CD4-positive, alpha-beta T cell (primary cell): ENCODE results near the gene CTNNA2. TPM values are rescaled to one million over a fixed set of nuclear protein-coding genes. Genes with fewer than 3 reads are reported as not detected.

Experiments used
- ATAC-seq: fragments of 200-7000 bp; cut with Tn5 transposase; one replicate; pipeline ENCODE4 v1.10.0; 2022; ENCODE audit warnings: mild to moderate bottlenecking; ENCODE audit not compliant: poor library complexity
- CTCF ChIA-PET: fragments of 350-600 bp; sonication (Branson Sonifier 250); formaldehyde crosslinking; loops from one replicate; lab custom pipeline; 2021; ENCODE audit warnings: antibody characterized with exemption, inconsistent platforms; lab: Charles Lee
- POLR2A ChIA-PET: fragments of 350-600 bp; sonication (Branson Sonifier 250); formaldehyde crosslinking; loops from one replicate; lab custom pipeline; 2021; ENCODE audit warnings: antibody characterized with exemption, inconsistent platforms; lab: Charles Lee
- DNase-seq, 14 experiments: peaks; one replicate each; pipeline ENCODE4 v3.0.0-alpha.2; 2013 to 2020; ENCODE audit warnings: mixed read lengths in 2 of 14
- H3K27ac ChIP-seq, 2 donors: one replicate each; pipeline versions ENCODE4 v1.5.1 to v1.7.0; 2013; ENCODE audit warnings: low read length in 2 of 2, low read depth in 1 of 2, mild to moderate bottlenecking in 1 of 2
- H3K27me3 ChIP-seq, 2 experiments: 1 replicate in 1 of 2; 2 replicates in 1 of 2; pipeline versions ENCODE4 v1.6.1 to v1.7.0; 2013; ENCODE audit warnings: low read length in 2 of 2, control low read depth in 1 of 2, mild to moderate bottlenecking in 1 of 2, moderate library complexity in 1 of 2; ENCODE audit not compliant: insufficient read depth in 2 of 2, control insufficient read depth in 1 of 2
- H3K36me3 ChIP-seq: one replicate; pipeline ENCODE4 v1.6.1; 2013; ENCODE audit warnings: low read length, control low read depth; ENCODE audit not compliant: insufficient read depth
- H3K4me1 ChIP-seq: one replicate; pipeline ENCODE4 v1.6.1; 2013; ENCODE audit warnings: low read length, control low read depth; ENCODE audit not compliant: insufficient read depth
- H3K4me3 ChIP-seq: one replicate; pipeline ENCODE4 v1.5.1; 2013; ENCODE audit warnings: mild to moderate bottlenecking, low read length, moderate library complexity
- H3K9me3 ChIP-seq, 2 experiments: 1 replicate in 1 of 2; 2 replicates in 1 of 2; pipeline versions ENCODE4 v1.6.1 to v1.7.0; 2013; ENCODE audit warnings: low read length in 2 of 2, mild to moderate bottlenecking in 2 of 2, control low read depth in 1 of 2, moderate library complexity in 1 of 2; ENCODE audit not compliant: control insufficient read depth in 1 of 2, insufficient read depth in 1 of 2
- H3K27ac Mint-ChIP-seq: one replicate; pipeline ENCODE4 v1.8.0; 2020; ENCODE audit warnings: mixed read lengths
- H3K27me3 Mint-ChIP-seq: one replicate; pipeline ENCODE4 v1.8.0; 2021; ENCODE audit warnings: mixed read lengths
- H3K36me3 Mint-ChIP-seq: one replicate; pipeline ENCODE4 v1.8.0; 2021; ENCODE audit warnings: low read depth, mixed read lengths
- H3K4me1 Mint-ChIP-seq: one replicate; pipeline ENCODE4 v1.8.0; 2021; ENCODE audit warnings: low read depth, mixed read lengths
- H3K4me3 Mint-ChIP-seq: one replicate; pipeline ENCODE4 v1.8.0; 2020; ENCODE audit warnings: mild to moderate bottlenecking, mixed read lengths
- H3K9me3 Mint-ChIP-seq: one replicate; pipeline ENCODE4 v1.8.0; 2020; ENCODE audit warnings: mixed read lengths
- intact Hi-C, 2 experiments: fragments of 100-400 bp; cut with DNase I in 1 of 2; cut with micrococcal nuclease in 1 of 2; formaldehyde crosslinking; loops; one replicate each; pipeline versions ENCODE4 v1.15.1 to v1.9.0; 2023 to 2025; cut with DNase I, micrococcal nuclease
- total RNA-seq, 174 experiments: library from RNA in 2 of 174; stranded (reverse) in 2 of 174; gene quantifications; one replicate each; pipeline ENCODE4 v1.2.3 and lab custom pipeline; 2021 to 2026
- TF ChIP-seq, protein P1 (sequence below): fragments of 200-600 bp; IDR thresholded peaks from one replicate; pipeline ENCODE4 v1.8.0; 2022; ENCODE audit warnings: antibody characterized with exemption, mild to moderate bottlenecking

CTNNA2 gene
- total RNA-seq, 2 experiments from 2014 or later = not detected

DNA sequence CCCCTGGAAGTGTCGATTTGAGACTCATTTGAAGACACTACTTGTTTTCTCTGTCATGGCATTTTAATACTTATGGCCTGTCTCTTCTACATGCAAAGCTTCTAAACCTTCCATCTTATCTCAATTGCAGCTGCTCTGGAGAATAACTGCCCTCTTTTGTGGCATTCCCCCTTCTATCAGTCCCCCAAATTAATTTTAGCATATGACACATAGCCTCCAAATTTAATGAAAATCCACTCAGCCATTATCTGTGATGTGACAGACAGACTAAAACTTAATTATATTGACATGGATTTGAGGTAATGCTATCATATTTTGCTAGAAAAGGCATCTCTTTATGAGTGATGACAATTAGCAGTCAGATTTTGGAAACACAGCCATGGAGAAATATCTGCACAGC, 720.5 kb downstream of the CTNNA2 start:
- Histone ChIP-seq H3K4me1 (no peaks in the 10 kb centered on the region), H3K9me3 (no peaks in the 10 kb centered on the region), H3K36me3 (no peaks in the 10 kb centered on the region), H3K4me3 (no peak overlapping the region), H3K27ac (no peak overlapping the region), H3K27me3 (no peaks in the 10 kb centered on the region)
- H3K4me1 Mint-ChIP-seq = no peaks in the 10 kb centered on the region
- TF ChIP-seq, protein P1, sequence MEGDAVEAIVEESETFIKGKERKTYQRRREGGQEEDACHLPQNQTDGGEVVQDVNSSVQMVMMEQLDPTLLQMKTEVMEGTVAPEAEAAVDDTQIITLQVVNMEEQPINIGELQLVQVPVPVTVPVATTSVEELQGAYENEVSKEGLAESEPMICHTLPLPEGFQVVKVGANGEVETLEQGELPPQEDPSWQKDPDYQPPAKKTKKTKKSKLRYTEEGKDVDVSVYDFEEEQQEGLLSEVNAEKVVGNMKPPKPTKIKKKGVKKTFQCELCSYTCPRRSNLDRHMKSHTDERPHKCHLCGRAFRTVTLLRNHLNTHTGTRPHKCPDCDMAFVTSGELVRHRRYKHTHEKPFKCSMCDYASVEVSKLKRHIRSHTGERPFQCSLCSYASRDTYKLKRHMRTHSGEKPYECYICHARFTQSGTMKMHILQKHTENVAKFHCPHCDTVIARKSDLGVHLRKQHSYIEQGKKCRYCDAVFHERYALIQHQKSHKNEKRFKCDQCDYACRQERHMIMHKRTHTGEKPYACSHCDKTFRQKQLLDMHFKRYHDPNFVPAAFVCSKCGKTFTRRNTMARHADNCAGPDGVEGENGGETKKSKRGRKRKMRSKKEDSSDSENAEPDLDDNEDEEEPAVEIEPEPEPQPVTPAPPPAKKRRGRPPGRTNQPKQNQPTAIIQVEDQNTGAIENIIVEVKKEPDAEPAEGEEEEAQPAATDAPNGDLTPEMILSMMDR = no peak
- peaks cover 2% of the 10 kb centered on the region for H3K9me3 Mint-ChIP-seq
- ATAC-seq = no peak
- no peaks in the 10 kb centered on the region for H3K36me3 Mint-ChIP-seq
- no peaks in the 10 kb centered on the region for H3K27me3 Mint-ChIP-seq
- intact Hi-C loops = no loop called here
- ChIA-PET POLR2A (no interaction called here), CTCF (no interaction called here)
- no peak overlapping the region for H3K27ac Mint-ChIP-seq
- H3K4me3 Mint-ChIP-seq = no peak overlapping the region
- no peak for DNase-seq

DNA sequence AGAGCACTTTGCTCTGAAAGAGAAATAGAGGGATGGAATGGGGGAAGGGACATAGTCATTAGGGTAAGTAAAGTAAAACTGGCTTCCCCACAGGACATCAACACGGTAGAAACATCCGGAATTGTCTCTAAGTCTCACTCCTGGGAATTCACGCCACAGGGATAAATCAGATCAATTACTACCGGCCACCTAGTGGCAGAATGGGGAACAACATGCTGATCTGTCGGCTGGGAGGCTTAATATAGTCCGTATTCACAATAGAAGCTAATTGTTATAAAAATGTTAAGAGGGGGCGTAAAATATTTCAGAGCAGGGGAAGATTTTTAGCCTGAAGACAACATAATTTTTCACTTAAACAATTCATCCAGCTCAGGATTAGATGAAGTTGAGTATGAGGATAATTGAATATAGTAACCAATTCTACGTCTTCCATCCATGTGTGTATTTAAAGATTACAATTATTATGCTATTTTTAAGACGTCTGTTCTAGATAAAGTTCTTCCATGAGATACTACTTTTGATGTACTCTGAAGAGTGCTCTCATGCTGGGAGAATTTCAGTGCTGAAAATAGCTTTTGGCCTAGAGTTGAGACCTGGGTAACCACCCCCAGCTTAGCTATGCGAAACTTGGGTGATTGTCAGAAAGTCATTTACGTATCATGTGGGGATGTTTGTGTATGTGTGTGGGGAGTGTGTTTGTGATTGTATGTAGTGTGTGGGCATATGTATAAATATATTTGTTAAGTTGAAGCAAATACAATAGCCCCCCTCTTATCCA, 726.0 kb downstream of the CTNNA2 start:
- H3K4me1 ChIP-seq = no peaks in the 10 kb centered on the region
- H3K4me3 ChIP-seq = no peak overlapping the region
- no peaks in the 10 kb centered on the region for H3K27me3 ChIP-seq
- no peaks in the 10 kb centered on the region for H3K36me3 Mint-ChIP-seq
- H3K27me3 Mint-ChIP-seq = no peaks in the 10 kb centered on the region
- CTCF ChIA-PET = no interaction called here
- H3K27ac Mint-ChIP-seq = no peak overlapping the region
- TF ChIP-seq, protein P1 = peak; percentile 57
- H3K4me3 Mint-ChIP-seq = no peak overlapping the region
- POLR2A ChIA-PET = no interaction called here
- ATAC-seq (no peak), DNase-seq (peak in 1 of 14 experiments; percentile 16)
- no peak overlapping the region for H3K27ac ChIP-seq
- intact Hi-C loops = no loop called here
- no peaks in the 10 kb centered on the region for H3K9me3 Mint-ChIP-seq
- no peaks in the 10 kb centered on the region for H3K36me3 ChIP-seq
- H3K9me3 ChIP-seq = no peaks in the 10 kb centered on the region
- no peaks in the 10 kb centered on the region for H3K4me1 Mint-ChIP-seq

DNA sequence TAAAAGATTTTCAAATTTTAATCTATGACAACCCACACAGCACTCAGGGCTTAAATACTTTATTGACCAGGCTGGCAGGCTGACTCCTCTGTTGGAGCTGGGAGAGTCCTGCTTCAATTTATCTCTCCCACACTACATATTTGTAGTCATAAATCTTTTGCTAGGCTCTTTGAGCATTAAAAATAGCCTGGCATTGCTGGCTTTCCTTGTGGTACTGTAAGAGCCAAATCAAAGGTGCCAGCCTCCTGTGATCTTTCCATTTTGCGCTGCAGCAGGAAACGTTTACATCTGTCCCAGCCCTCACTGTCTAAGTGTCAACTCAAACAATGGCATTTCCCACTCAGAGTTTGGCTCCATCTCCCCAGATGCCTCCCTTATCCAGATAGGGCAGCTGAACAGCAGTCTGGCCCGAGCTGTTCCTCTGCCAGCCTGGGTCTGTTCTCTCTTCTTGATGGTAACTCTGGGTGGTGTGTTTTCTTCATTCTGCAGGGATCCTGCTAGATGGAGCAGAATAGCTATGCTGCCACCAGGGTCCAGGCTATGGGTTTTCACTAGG, 729.6 kb downstream of the CTNNA2 start:
- Histone ChIP-seq H3K27me3 (no peaks in the 10 kb centered on the region), H3K4me3 (no peak overlapping the region), H3K9me3 (no peaks in the 10 kb centered on the region), H3K36me3 (no peaks in the 10 kb centered on the region), H3K27ac (no peak overlapping the region), H3K4me1 (no peaks in the 10 kb centered on the region)
- Mint-ChIP-seq H3K4me3 (no peak overlapping the region), H3K27me3 (no peaks in the 10 kb centered on the region), H3K9me3 (no peaks in the 10 kb centered on the region), H3K27ac (no peak overlapping the region), H3K36me3 (no peaks in the 10 kb centered on the region), H3K4me1 (no peaks in the 10 kb centered on the region)
- ATAC-seq = no peak
- intact Hi-C loops = no loop called here
- CTCF ChIA-PET = no interaction called here
- TF ChIP-seq, protein P1 = no peak
- no peak for DNase-seq
- POLR2A ChIA-PET = no interaction called here
